ENCODE measurements around the gene ZDHHC19.

ZDHHC19 gene

GRCh38 chr3:196159952-196160804 is 51.0 kb downstream of the ZDHHC19 start:
- no peak for TF ChIP-seq CTCF (IDR thresholded peaks at IDR 0.05)
- DNase-seq, result peak; percentile 34 to 68
- Histone ChIP-seq H3K27ac (no peak overlapping the region), H3K27me3 (peaks cover 0 to 3% of the 10 kb centered on the region in 2 donors), H3K4me1 (no peaks in the 10 kb centered on the region), H3K36me3 (no peaks in the 10 kb centered on the region), H3K4me3 (no peak overlapping the region), H3K9me3 (no peaks in the 10 kb centered on the region)
- intact Hi-C loops (cut with DNase I; ENCODE audit: low total_unique reads), result no loop called here

GRCh38 chr3:196159526-196159925 is 51.7 kb downstream of the ZDHHC19 start:
- H3K4me3 ChIP-seq, result no peak overlapping the region
- intact Hi-C loops (cut with DNase I; ENCODE audit: low total_unique reads), result no loop called here
- no peak for TF ChIP-seq CTCF (IDR thresholded peaks at IDR 0.05)
- H3K36me3 ChIP-seq, result no peaks in the 10 kb centered on the region
- no peak overlapping the region for H3K27ac ChIP-seq
- no peak for DNase-seq
- no peaks in the 10 kb centered on the region for H3K9me3 ChIP-seq
- H3K4me1 ChIP-seq, result no peaks in the 10 kb centered on the region
- H3K27me3 ChIP-seq, result peaks cover 0 to 3% of the 10 kb centered on the region in 2 donors

- no peak overlapping the region for H3K4me3 ChIP-seq
- intact Hi-C loops (cut with DNase I; ENCODE audit: low total_unique reads), result no loop called here
Measured at GRCh38 chr3:196156160-196156559, 55.0 kb downstream of the ZDHHC19 start.

GRCh38 chr3:196150481-196150880 is 60.7 kb downstream of the ZDHHC19 start:
- Histone ChIP-seq H3K4me1 (no peaks in the 10 kb centered on the region), H3K4me3 (no peak overlapping the region), H3K27me3 (no peaks in the 10 kb centered on the region), H3K27ac (no peak overlapping the region), H3K36me3 (no peaks in the 10 kb centered on the region), H3K9me3 (no peaks in the 10 kb centered on the region)
- TF ChIP-seq CTCF (IDR thresholded peaks at IDR 0.05), result no peak
- DNase-seq, result no peak
- intact Hi-C loops (cut with DNase I; ENCODE audit: low total_unique reads), result no loop called here

More at GRCh38 chr3:196156160-196156559, 55.0 kb downstream of the ZDHHC19 start:
- Histone ChIP-seq H3K27ac (no peak overlapping the region), H3K4me1 (no peaks in the 10 kb centered on the region), H3K27me3 (peaks cover 0 to 3% of the 10 kb centered on the region in 2 donors), H3K9me3 (no peaks in the 10 kb centered on the region), H3K36me3 (no peaks in the 10 kb centered on the region)
- DNase-seq, result no peak
- TF ChIP-seq CTCF (IDR thresholded peaks at IDR 0.05), result no peak

- no peak overlapping the region for H3K4me3 ChIP-seq
- intact Hi-C loops (cut with DNase I; ENCODE audit: low total_unique reads), result no loop called here
- H3K4me1 ChIP-seq, result no peaks in the 10 kb centered on the region
- no peaks in the 10 kb centered on the region for H3K9me3 ChIP-seq
- DNase-seq, result no peak
- H3K27ac ChIP-seq, result no peak overlapping the region
- no peaks in the 10 kb centered on the region for H3K36me3 ChIP-seq
- TF ChIP-seq CTCF (IDR thresholded peaks at IDR 0.05), result no peak
- H3K27me3 ChIP-seq, result peaks cover 0 to 2% of the 10 kb centered on the region in 2 donors
Measured at GRCh38 chr3:196149831-196150301, 61.3 kb downstream of the ZDHHC19 start.

Data from tibial artery (tissue), 4 donors.